H1 (cell line): ENCODE measurements around the gene FRMD3. TPM values are rescaled to one million over a fixed set of nuclear protein-coding genes. Genes with fewer than 3 reads are reported as not detected.
A peak's percentile ranks its signal among the peaks of the same experiment; 100 is the strongest.

Experiments
- CTCF ChIA-PET: fragments of 300-600 bp; sonication (Branson Sonifier 250); formaldehyde crosslinking; loops from one replicate; lab custom pipeline; 2021; ENCODE audit not compliant: partially characterized antibody; lab: Charles Lee
- POLR2A ChIA-PET: fragments of 300-600 bp; sonication (Branson Sonifier 250); formaldehyde crosslinking; loops from one replicate; lab custom pipeline; 2021; ENCODE audit warnings: inconsistent platforms; ENCODE audit not compliant: partially characterized antibody; lab: Charles Lee
- DNase-seq, 2 experiments: peaks; one replicate each; pipeline versions ENCODE4 v3.0.0 to v3.0.0-alpha.2; 2010 to 2022; ENCODE audit warnings: low spot score in 2 of 2, low read depth in 1 of 2, mixed read lengths in 1 of 2
- FAIRE-seq: peaks from 2 replicates; lab custom pipeline; 2011; peaks lifted over from hg19 to GRCh38; lab: Jason Lieb, UNC
- H2AFZ ChIP-seq: 2 replicates; pipeline ENCODE4 v1.8.1; 2012; ENCODE audit warnings: low read length, inconsistent platforms
- H2AK5ac ChIP-seq: 2 replicates; pipeline ENCODE4 v1.6.1; 2013; ENCODE audit warnings: low read depth, low read length
- H2BK120ac ChIP-seq: replicated peaks from 2 replicates; pipeline ENCODE3; 2013; ENCODE audit warnings: low read depth, low read length, inconsistent platforms
- H2BK12ac ChIP-seq: 2 replicates; pipeline ENCODE4 v1.6.1; 2013; ENCODE audit warnings: low read depth, low read length
- H2BK15ac ChIP-seq: 2 replicates; pipeline ENCODE4 v1.6.1; 2013; ENCODE audit warnings: low read length
- H2BK20ac ChIP-seq: 2 replicates; pipeline ENCODE4 v1.6.1; 2013; ENCODE audit warnings: low read length
- H2BK5ac ChIP-seq: 2 replicates; pipeline ENCODE4 v1.6.1; 2013; ENCODE audit warnings: low read depth, low read length
- H3K14ac ChIP-seq: 2 replicates; pipeline ENCODE4 v1.6.1; 2013; ENCODE audit warnings: inconsistent platforms; ENCODE audit not compliant: insufficient read length
- H3K18ac ChIP-seq: 2 replicates; pipeline ENCODE4 v1.6.1; 2013; ENCODE audit warnings: low read length; ENCODE audit errors: extremely low read depth
- H3K23ac ChIP-seq: 2 replicates; pipeline ENCODE4 v1.6.1; 2013; ENCODE audit warnings: inconsistent platforms; ENCODE audit not compliant: insufficient read length
- H3K23me2 ChIP-seq: 2 replicates; pipeline ENCODE4 v1.6.1; 2013; ENCODE audit warnings: low read depth, low read length
- H3K27ac ChIP-seq: 2 replicates; pipeline ENCODE4 v1.6.1; 2011; ENCODE audit warnings: low read depth, low read length, inconsistent platforms
- H3K27me3 ChIP-seq, 4 experiments: replicated peaks in 1 of 4; 1 replicate in 1 of 4; 2 replicates in 3 of 4; pipeline versions ENCODE4 v1.6.1 to v1.8.1; 2011 to 2013; ENCODE audit warnings: low read length in 3 of 4, mild to moderate bottlenecking in 3 of 4, inconsistent platforms in 2 of 4, mixed read lengths in 2 of 4, moderate library complexity in 1 of 4; ENCODE audit not compliant: control insufficient read depth in 3 of 4, insufficient read depth in 3 of 4; ENCODE audit errors: extremely low read depth in 1 of 4
- H3K36me3 ChIP-seq, 4 experiments: 2 replicates each; pipeline versions ENCODE4 v1.6.1 to v1.8.1; 2011 to 2013; ENCODE audit warnings: mild to moderate bottlenecking in 4 of 4, low read length in 3 of 4, moderate library complexity in 2 of 4, control low read depth in 1 of 4, inconsistent platforms in 1 of 4; ENCODE audit not compliant: insufficient read depth in 4 of 4, control insufficient read depth in 2 of 4
- H3K4ac ChIP-seq: replicated peaks from 2 replicates; pipeline ENCODE3; 2013; ENCODE audit warnings: low read length, low read depth, mixed read lengths, inconsistent platforms; ENCODE audit not compliant: insufficient read length
- H3K4me1 ChIP-seq, 4 experiments: replicated peaks in 1 of 4; 1 replicate in 1 of 4; 2 replicates in 3 of 4; pipeline versions ENCODE4 v1.6.1 to v1.8.1; 2011 to 2013; ENCODE audit warnings: low read length in 3 of 4, inconsistent platforms in 2 of 4, mixed read lengths in 1 of 4; ENCODE audit not compliant: insufficient read depth in 4 of 4, control insufficient read depth in 3 of 4
- H3K4me2 ChIP-seq, 2 experiments: 2 replicates each; pipeline versions ENCODE4 v1.6.1 to v1.8.1; 2011 to 2013; ENCODE audit warnings: low read depth in 2 of 2, low read length in 2 of 2, control low read depth in 1 of 2, inconsistent platforms in 1 of 2, mild to moderate bottlenecking in 1 of 2; ENCODE audit not compliant: insufficient read depth in 1 of 2
- H3K4me3 ChIP-seq, 4 experiments: fragments of 200-600, 300-600 bp in 1 of 4; sonication (generic), shearing (Covaris generic), sonication (Bioruptor Twin) in 1 of 4; 2 replicates each; pipeline versions ENCODE4 v1.5.1 to v1.8.1; 2011 to 2016; ENCODE audit warnings: low read length in 4 of 4, low read depth in 3 of 4, control low read depth in 2 of 4, inconsistent platforms in 2 of 4, mild to moderate bottlenecking in 2 of 4, mixed read lengths in 1 of 4, moderate library complexity in 1 of 4; ENCODE audit not compliant: insufficient read depth in 2 of 4; ENCODE audit errors: extremely low read depth in 1 of 4
- H3K56ac ChIP-seq: replicated peaks from 2 replicates; pipeline ENCODE3; 2013; ENCODE audit warnings: low read depth, mild to moderate bottlenecking, mixed read lengths, low read length, inconsistent platforms; ENCODE audit not compliant: insufficient read length
- H3K79me1 ChIP-seq: 2 replicates; pipeline ENCODE4 v1.6.1; 2013; ENCODE audit warnings: low read depth, low read length, control low read depth
- H3K79me2 ChIP-seq, 2 experiments: 2 replicates each; pipeline versions ENCODE4 v1.6.1 to v1.8.1; 2012 to 2013; ENCODE audit warnings: low read length in 2 of 2, mild to moderate bottlenecking in 2 of 2, inconsistent platforms in 1 of 2; ENCODE audit not compliant: insufficient read depth in 2 of 2, control insufficient read depth in 1 of 2
- H3K9ac ChIP-seq, 4 experiments: replicated peaks in 1 of 4; 1 replicate in 1 of 4; 2 replicates in 3 of 4; pipeline versions ENCODE4 v1.6.1 to v1.8.1; 2011 to 2013; ENCODE audit warnings: low read depth in 3 of 4, low read length in 3 of 4, control low read depth in 2 of 4, mild to moderate bottlenecking in 2 of 4, moderate library complexity in 2 of 4, inconsistent platforms in 1 of 4; ENCODE audit errors: extremely low read depth in 1 of 4
- H3K9me3 ChIP-seq, 2 experiments: 2 replicates each; pipeline versions ENCODE4 v1.6.1 to v1.8.1; 2012 to 2013; ENCODE audit warnings: mild to moderate bottlenecking in 2 of 2, moderate library complexity in 2 of 2, control low read depth in 1 of 2, inconsistent platforms in 1 of 2, low read depth in 1 of 2, low read length in 1 of 2, mixed read lengths in 1 of 2; ENCODE audit not compliant: insufficient read depth in 2 of 2
- H4K20me1 ChIP-seq, 2 experiments: replicated peaks in 1 of 2; 2 replicates each; pipeline versions ENCODE3 to v1.8.1; 2011 to 2013; ENCODE audit warnings: inconsistent platforms in 2 of 2, low read length in 2 of 2, mild to moderate bottlenecking in 1 of 2; ENCODE audit not compliant: insufficient read depth in 2 of 2, control insufficient read depth in 1 of 2
- H4K5ac ChIP-seq: 2 replicates; pipeline ENCODE4 v1.6.1; 2013; ENCODE audit warnings: low read length, low read depth, mixed read lengths, inconsistent platforms; ENCODE audit not compliant: insufficient read length
- H4K8ac ChIP-seq: 2 replicates; pipeline ENCODE4 v1.8.0; 2013; ENCODE audit warnings: mild to moderate bottlenecking, moderate library complexity, low read length, inconsistent platforms; ENCODE audit not compliant: insufficient read depth; ENCODE audit errors: extremely low read depth
- H4K91ac ChIP-seq: replicated peaks from 2 replicates; pipeline ENCODE3; 2013; ENCODE audit warnings: low read length, mixed read lengths, inconsistent platforms; ENCODE audit not compliant: insufficient read length
- CHD2 ChIP-seq: IDR thresholded peaks from 2 replicates; pipeline ENCODE4 v1.6.1; 2012; ENCODE audit warnings: low read length, improper control_type of control experiment
- CREB1 ChIP-seq: IDR thresholded peaks from 2 replicates; pipeline ENCODE4 v1.6.1; 2012; ENCODE audit warnings: inconsistent platforms
- CTCF ChIP-seq, 3 experiments: IDR thresholded peaks; 1 replicate in 2 of 3; 2 replicates in 1 of 3; pipeline versions ENCODE4 v1.5.1 to v1.6.1; 2011; ENCODE audit warnings: low read length in 3 of 3, mild to moderate bottlenecking in 3 of 3, inconsistent platforms in 2 of 3, low read depth in 1 of 3, moderate library complexity in 1 of 3; ENCODE audit not compliant: insufficient read depth in 1 of 3; ENCODE audit errors: control extremely low read depth in 1 of 3
- EZH2 ChIP-seq: fragments of 200-600 bp; sonication (generic); IDR thresholded peaks from 2 replicates; pipeline ENCODE4 v1.7.1; 2012; ENCODE audit warnings: low read depth, mild to moderate bottlenecking, moderate library complexity, low read length, inconsistent platforms; ENCODE audit not compliant: severe bottlenecking
- HDAC2 ChIP-seq, 2 experiments: fragments of 300-600 bp in 1 of 2; sonication (generic) in 1 of 2; IDR thresholded peaks; 2 replicates each; pipeline ENCODE4 v1.6.1; 2011 to 2012; ENCODE audit warnings: low read depth in 2 of 2, low read length in 2 of 2, mild to moderate bottlenecking in 2 of 2, moderate library complexity in 2 of 2, borderline replicate concordance in 1 of 2, inconsistent platforms in 1 of 2
- USF2 ChIP-seq: IDR thresholded peaks from 2 replicates; pipeline ENCODE4 v1.6.1; 2011; ENCODE audit warnings: low read length, improper control_type of control experiment
- WGBS, 2 experiments: shearing (Covaris generic) in 1 of 2; methylation state at CpG; one replicate each; pipeline versions ENCODE4 v1.1.6 to v1.1.7; 2013 to 2015; ENCODE audit warnings: low lambda C conversion rate in 2 of 2, mixed read lengths in 2 of 2, inconsistent platforms in 1 of 2, low coverage in 1 of 2, missing lambda C conversion rate in 1 of 2; ENCODE audit not compliant: insufficient replicate concordance in 2 of 2, insufficient coverage in 1 of 2, insufficient read length in 1 of 2; ENCODE audit errors: extremely low coverage in 1 of 2, missing lambda C conversion rate in 1 of 2; 5-methylcytosine and 5-hydroxymethylcytosine counted together
- polyA plus RNA-seq, 7 experiments: library from polyadenylated mRNA; depleted of rRNA in 3 of 7; stranded (reverse) in 5 of 7; unstranded in 2 of 7; fragments of >200 nt in 5 of 7; fragments of 200-250 nt in 2 of 7; gene quantifications; 1 replicate in 5 of 7; 2 replicates in 1 of 7; 4 replicates in 1 of 7; pipeline versions ENCODE4 v1.2.1 to v1.2.3, GENCODE V29; 2011 to 2013; ENCODE audit warnings: missing spikeins in 2 of 7, mixed read lengths in 2 of 7
- total RNA-seq: library from RNA; stranded (reverse); fragmentation: NEBNext Ultra II Directional; extraction: Animal tissue kit (Norgen Biotek cat#: 25700); gene quantifications from 2 replicates; pipeline ENCODE4 v1.2.1, GENCODE V29; 2021

FRMD3 gene
- total and polyA plus RNA-seq, 2 of the 8 experiments (the other 6 are each of a cell fraction or from before 2014, with no cell fraction given): 0.15 to 1.4 TPM

- H3K56ac ChIP-seq: no peak overlapping the region
- H3K4ac ChIP-seq: no peak overlapping the region
- H3K18ac ChIP-seq: no peak overlapping the region
- no peak overlapping the region for H2BK20ac ChIP-seq
- no peak overlapping the region for H4K91ac ChIP-seq
- H3K27ac ChIP-seq: no peak overlapping the region
- FAIRE-seq (no peak), DNase-seq (no peak)
- H3K79me2 ChIP-seq: no peaks in the 10 kb centered on the region
- H2BK120ac ChIP-seq: no peak overlapping the region
- H2BK12ac ChIP-seq: no peak overlapping the region
- no peak overlapping the region for H4K5ac ChIP-seq
- no peak overlapping the region for H3K4me2 ChIP-seq
- no peaks in the 10 kb centered on the region for H4K20me1 ChIP-seq
- H2AK5ac ChIP-seq: no peak overlapping the region
- H2BK5ac ChIP-seq: no peak overlapping the region
- H3K36me3 ChIP-seq: no peaks in the 10 kb centered on the region; a peak in 1 of 8 replicates
- no peak overlapping the region for H3K4me3 ChIP-seq
- ChIA-PET CTCF (interaction anchor here (0.7 to 3.8 kb wide), 7 partner anchors 8 to 104 kb away, joined by 3 to 25 read pairs (median 3); no protein-coding TSS in a partner anchor), POLR2A (no interaction called here)
- no peak overlapping the region for H4K8ac ChIP-seq
- no peak overlapping the region for H2AFZ ChIP-seq
- peaks cover 0 to 10% of the 10 kb centered on the region in 2 experiments; a peak in 1 of 4 replicates for H3K9me3 ChIP-seq
- no peaks in the 10 kb centered on the region for H3K79me1 ChIP-seq
- H2BK15ac ChIP-seq: no peak overlapping the region
- no peak overlapping the region for H3K23ac ChIP-seq
- no peaks in the 10 kb centered on the region for H3K27me3 ChIP-seq
- no peak for TF ChIP-seq CREB1
- TF ChIP-seq CHD2: no peak
- TF ChIP-seq HDAC2 (IDR thresholded peaks at IDR 0.05; ENCODE audit: borderline replicate concordance in 1 of 2, low read depth in 2 of 2, low read length in 2 of 2): no peak
- peak in 1 of 3 experiments; percentile 21; a peak in 1 of 4 replicates for TF ChIP-seq CTCF (IDR thresholded peaks at IDR 0.05; ENCODE audit: control extremely low read depth in 1 of 3, insufficient read depth in 1 of 3, low read depth in 1 of 3, low read length in 3 of 3)
- no peak for TF ChIP-seq USF2
- no peak for TF ChIP-seq EZH2
- H3K14ac ChIP-seq: no peak overlapping the region
- H3K9ac ChIP-seq: no peak overlapping the region
- H3K4me1 ChIP-seq: peaks cover 0 to 3% (median under 1%) of the 10 kb centered on the region in 4 experiments; a peak in 2 of 7 replicates
- no peaks in the 10 kb centered on the region for H3K23me2 ChIP-seq
- WGBS, 2 experiments: 88% methylated on average over 1 of the region's 1 CpG; no CpG with 5 or more reads in 1 of the 2 experiments
Measured at GRCh38 chr9:83231039-83231438, 307.2 kb downstream of the FRMD3 start.
